Left renal pelvis (tissue), 4 donors: Measurements from ENCODE around the gene SDK1. TPM values are rescaled to one million over a fixed set of nuclear protein-coding genes. Genes with fewer than 3 reads are reported as not detected.

Experiments used
- DNase-seq, 4 donors: peaks; one replicate each; pipeline ENCODE4 v3.0.0-alpha.2; 2013; ENCODE audit warnings: low read depth in 4 of 4, low spot score in 3 of 4
- polyA plus RNA-seq, 4 donors: library from polyadenylated mRNA; unstranded; fragments of 120-200 nt; gene quantifications; one replicate each; pipeline ENCODE4 v1.2.1, GENCODE V29; 2013; ENCODE audit not compliant: insufficient read length in 4 of 4

The SDK1 gene
- polyA plus RNA-seq, 4 donors: 4.0 to 8.4 (median 6.3) TPM

GRCh38 chr7:3443716-3444115 lies 142.7 kb downstream of the SDK1 start:
- no peak for DNase-seq

GRCh38 chr7:3446786-3447185 lies 145.7 kb downstream of the SDK1 start:
- DNase-seq: no peak

- DNase-seq: no peak
Measured at GRCh38 chr7:3451701-3452100, 150.6 kb downstream of the SDK1 start.

GRCh38 chr7:3453398-3453797 lies 152.3 kb downstream of the SDK1 start:
- no peak for DNase-seq

GRCh38 chr7:3455806-3456595 lies 154.9 kb downstream of the SDK1 start:
- DNase-seq: no peak

- no peak for DNase-seq
Measured at GRCh38 chr7:3459111-3459510, 158.1 kb downstream of the SDK1 start.

GRCh38 chr7:3461923-3462322 lies 160.9 kb downstream of the SDK1 start:
- DNase-seq: no peak

GRCh38 chr7:3463696-3464095 lies 162.6 kb downstream of the SDK1 start:
- no peak for DNase-seq

- no peak for DNase-seq
Measured at GRCh38 chr7:3464900-3465622, 164.0 kb downstream of the SDK1 start.

GRCh38 chr7:3466261-3466660 lies 165.2 kb downstream of the SDK1 start:
- DNase-seq: no peak

- DNase-seq: no peak
Measured at GRCh38 chr7:3469641-3470040, 168.6 kb downstream of the SDK1 start.

GRCh38 chr7:3480197-3480596 lies 179.1 kb downstream of the SDK1 start:
- no peak for DNase-seq

- no peak for DNase-seq
Measured at GRCh38 chr7:3481435-3481834, 180.4 kb downstream of the SDK1 start.

- peak; percentile 18 to 30 (median 22) for DNase-seq
Measured at GRCh38 chr7:3482147-3482921, 181.3 kb downstream of the SDK1 start.

- DNase-seq: no peak
Measured at GRCh38 chr7:3486841-3487240, 185.8 kb downstream of the SDK1 start.

GRCh38 chr7:3488829-3489228 lies 187.8 kb downstream of the SDK1 start:
- no peak for DNase-seq

GRCh38 chr7:3493499-3493898 lies 192.4 kb downstream of the SDK1 start:
- DNase-seq: no peak

- DNase-seq: no peak
Measured at GRCh38 chr7:3494947-3495346, 193.9 kb downstream of the SDK1 start.

- no peak for DNase-seq
Measured at GRCh38 chr7:3495530-3495929, 194.5 kb downstream of the SDK1 start.

GRCh38 chr7:3495954-3496353 lies 194.9 kb downstream of the SDK1 start:
- no peak for DNase-seq

- DNase-seq: no peak
Measured at GRCh38 chr7:3497796-3498195, 196.7 kb downstream of the SDK1 start.
